ENCODE data around the gene MLLT3.

The MLLT3 gene

DNA sequence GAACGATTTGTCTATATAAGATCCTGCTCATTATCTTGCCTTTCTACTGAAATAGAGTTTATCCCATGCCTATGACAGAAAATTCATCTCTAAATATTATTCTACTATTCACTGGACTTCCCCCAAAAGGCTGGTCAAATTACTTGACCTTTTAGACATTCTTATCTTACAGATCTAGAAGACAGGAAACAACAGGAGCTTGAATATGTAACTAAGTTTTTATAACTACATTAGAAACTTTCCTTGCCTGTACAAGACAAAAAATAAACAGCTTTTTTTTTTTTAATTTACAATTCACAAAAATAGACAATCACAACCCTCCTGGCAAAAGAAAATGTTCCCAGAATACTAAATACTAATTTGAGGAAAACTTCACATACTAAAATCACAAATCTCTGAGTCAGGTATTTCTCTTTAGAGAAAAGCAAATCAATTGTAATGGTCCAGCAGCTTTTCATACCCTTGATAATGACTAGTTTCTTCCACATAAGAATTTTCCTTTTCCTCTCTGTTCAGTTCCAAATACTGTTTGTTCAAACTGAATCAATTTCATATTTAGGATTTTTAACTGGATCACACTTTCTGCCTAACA, 68.6 kb downstream of the MLLT3 start:
- no peak for DNase-seq

DNA sequence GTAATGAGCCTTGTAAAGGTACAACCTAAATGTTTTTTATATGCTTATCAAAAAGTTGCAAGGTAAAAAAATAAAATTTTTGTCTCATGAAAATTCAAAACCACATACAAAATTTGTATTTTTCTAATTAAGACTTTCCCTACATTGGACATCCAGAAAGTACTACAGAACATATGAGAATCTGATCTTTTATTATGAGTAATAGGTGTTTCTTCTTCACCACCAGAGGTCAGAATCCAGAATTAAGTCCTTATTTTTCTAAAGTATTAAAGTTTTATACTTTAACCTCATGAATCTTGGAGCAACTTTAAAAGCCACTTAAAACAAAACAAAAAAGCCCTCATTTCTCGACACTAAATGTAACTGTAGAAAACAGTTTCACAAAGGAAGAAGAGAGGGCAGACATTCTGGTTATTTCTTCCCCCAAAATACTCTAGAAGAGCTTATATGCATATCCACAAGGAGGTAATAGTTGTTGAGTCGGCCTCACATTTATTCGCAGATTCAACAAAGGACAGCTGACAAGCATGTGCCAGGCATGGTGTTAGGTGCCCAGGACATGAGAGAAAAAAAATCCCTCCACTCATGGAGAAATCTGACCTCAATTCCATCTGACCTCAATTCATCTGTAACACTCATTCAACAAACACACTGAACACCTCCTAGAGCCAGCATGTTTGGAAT, 69.3 kb downstream of the MLLT3 start:
- DNase-seq: no peak

DNA sequence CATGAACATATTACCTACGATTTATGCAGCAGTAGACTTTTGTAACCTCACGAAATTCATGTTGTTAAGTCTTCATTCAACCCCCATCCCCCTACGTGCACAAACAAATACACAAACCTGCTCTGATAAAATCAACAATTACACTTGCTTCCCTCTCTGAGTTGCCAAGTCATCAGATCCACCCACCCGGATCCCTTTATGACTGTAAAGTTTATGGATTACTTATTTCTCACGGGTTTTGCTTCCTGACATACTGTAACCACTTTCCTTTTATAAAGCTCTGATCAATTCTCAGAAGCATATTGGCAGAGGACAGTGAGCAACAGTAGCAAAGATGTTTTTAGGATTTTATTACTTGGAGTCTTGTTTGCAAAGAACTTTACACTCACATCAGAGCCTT, 70.5 kb downstream of the MLLT3 start:
- DNase-seq: peak; percentile 32

DNA sequence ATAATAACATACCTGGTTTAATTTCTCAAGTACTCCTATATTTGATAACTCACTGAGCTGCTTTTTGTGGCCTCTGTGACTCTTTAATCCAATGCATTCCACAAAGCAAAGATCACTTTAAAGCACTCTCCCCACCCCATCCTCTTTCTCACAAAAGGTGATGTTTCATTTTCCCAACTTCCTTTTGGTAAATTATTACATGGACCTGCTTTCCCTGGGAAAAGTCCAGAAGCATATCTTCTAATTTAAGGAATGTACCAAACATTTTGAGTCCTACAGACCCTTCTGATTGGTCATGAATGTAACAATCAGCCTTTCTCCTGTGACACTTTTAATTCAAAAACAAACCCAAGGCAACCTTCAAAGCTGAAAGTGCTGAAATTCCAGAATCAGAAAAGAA, 71.1 kb downstream of the MLLT3 start:
- DNase-seq: no peak

DNA sequence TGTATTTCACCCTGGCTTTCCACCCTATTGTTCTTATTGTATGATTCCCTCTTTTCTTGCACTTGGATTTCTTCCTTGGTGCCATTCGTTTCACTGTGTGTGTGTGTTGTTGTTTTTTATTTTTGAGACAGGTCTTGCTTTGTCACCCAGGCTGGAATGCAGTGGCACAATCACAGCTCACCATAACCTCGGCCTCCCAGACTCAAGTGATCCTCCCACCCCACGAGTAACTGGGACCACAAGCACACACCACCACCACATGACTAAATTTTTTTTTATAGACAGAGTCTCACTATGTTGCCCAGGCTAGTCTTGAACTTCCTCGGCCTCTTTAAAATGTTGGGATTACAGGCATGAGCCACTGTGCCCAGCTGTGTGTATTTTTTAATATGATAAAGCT, 72.0 kb downstream of the MLLT3 start:
- no peak for DNase-seq

DNA sequence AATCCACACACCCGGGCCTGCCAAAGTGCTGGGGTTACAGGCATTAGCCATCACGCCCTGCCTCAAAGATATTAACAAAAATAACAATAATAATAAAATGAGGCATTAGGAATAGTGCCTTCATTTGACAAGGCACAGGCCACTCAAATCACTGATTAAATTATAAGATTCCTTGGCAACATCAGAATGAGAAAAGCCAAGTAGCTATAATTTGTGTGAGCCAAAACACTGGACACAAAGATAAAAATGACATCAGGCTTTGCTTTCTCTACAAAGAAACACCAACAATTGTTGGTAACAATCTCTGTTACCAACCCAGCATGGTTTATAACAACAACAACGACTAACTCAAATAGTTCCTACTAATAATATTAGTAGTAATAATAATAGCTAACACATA, 73.2 kb downstream of the MLLT3 start:
- DNase-seq: no peak

DNA sequence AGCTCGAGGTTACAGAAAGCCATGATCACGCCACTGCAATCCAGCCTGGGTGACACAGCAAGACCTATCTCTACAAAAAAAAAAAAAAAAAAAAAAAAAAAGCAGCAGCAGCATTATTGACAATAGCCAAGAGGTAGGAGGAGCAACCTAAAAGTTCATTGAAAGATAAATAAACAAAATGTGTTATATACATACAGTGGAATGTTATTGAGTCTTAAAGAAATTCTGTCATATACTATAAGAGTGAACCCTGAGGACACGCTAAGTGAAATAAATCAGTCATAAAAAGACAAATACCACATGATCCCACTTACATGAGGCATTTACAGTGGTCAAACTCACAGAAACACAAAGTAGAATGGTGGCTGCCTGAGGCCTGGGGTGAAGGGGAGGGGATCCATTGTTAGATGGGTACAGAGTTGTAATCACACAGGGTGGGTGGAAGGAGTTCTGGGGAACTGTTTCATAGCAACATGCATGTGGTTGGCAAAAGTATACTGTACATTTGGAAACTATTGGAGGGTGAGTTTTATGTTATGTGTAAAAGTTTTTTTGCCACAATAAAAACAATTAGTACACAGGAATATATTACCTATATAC, 77.2 kb downstream of the MLLT3 start:
- no peak for DNase-seq

DNA sequence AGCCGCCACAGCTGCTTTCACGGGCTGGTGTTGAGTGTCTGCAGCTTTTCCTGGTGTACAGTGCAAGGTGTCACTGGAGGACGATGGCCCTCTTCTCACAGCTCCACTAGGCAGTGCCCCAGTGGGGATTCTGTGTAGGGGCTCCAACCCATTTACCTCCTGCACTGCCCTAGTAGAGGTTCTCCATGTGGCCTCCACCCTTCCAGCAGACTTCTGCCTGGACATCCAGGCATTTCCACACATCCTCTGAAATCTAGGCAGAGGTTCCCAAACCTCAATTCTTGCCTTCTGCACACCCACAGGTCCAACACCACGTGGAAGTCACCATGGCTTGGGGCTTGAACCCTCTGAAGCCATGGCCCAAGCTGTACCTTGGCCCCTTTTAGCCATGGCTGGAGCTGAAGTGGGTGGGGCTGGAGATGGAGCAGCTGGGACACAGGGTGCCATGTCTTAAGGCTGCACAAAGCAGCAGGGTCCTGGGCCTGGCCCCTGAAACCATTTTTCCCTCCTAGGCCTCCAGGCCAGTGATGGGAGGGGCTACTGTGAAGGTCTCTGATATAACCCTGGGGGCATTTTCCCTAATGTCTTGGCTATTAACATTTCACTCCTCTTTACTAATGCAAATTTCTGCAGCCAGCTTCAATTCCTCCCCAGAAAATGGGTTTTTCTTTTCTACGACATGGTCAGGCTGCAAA, 82.0 kb downstream of the MLLT3 start:
- DNase-seq: no peak

DNA sequence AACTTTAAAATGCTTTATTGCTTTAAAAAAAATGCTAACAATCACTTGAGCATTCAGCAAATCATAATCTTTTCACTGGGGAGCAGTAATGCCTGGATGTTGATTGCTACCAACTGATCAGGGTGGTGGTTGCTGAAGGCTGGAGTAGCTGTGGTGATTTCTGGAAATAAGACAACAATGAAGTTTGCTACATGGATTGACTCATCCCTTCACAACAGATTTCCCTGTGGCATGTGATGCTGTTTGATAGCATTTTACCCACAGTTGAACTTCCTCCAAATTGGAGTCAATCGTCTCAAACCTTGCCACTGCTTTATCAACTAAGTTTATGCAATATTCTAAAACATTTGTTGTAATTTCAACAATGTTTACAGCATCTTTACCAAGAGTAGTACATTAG, 83.3 kb downstream of the MLLT3 start:
- no peak for DNase-seq

DNA sequence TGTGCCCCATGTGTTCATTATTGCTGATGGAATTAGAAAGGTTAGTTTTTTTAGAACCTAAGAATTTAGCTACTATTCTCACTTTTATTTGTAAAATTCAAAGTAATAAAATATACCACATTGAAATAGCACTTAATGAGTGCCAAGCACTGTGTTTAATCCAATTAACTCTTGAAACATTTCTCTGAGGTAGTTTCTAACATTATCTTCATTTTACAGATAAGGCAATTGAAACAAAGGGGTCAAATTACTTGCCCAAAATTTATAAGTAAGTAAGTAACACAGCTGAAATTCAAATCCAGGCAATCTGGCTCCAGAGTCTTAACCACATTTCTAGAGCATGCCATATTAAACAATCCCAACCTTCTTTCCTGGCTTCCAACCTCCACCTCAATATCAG, 84.2 kb downstream of the MLLT3 start:
- DNase-seq: no peak

DNA sequence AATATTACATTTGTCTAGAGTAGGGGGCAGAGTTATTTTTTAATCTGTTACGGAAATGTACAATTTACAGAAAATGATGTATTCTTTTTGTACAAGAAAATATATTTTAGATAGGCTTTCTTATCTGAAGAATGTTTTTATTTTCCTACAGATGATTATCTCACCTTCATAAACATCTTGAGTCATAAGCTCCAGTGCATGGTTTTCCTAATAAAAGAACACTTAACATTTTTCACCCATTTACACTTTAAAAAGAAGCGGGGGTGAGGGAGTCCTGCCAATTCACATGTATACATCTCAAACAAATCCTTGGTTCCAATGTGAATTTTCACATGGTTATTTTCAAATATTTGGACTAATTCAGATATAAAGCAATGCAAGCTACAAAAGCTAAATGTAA, 85.0 kb downstream of the MLLT3 start:
- DNase-seq: no peak

DNA sequence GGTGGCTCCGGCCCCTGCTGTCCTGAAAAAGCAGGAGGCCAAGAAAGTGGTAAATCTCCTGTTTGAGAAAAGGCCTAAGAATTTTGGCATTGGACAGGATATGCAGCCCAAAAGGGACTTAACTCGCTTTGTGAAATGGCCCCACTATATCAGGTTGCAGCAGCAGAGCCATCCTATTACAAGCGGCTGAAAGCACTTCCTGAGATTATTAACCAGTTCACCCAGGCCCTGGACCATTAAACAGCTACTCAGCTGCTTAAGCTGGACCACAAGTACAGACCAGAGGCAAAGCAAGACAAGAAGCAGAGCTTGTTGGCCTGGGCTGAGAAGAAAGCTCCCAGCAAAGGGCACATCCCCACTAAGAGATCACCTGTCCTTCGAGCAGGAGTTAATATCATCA, 89.7 kb downstream of the MLLT3 start:
- DNase-seq: no peak

DNA sequence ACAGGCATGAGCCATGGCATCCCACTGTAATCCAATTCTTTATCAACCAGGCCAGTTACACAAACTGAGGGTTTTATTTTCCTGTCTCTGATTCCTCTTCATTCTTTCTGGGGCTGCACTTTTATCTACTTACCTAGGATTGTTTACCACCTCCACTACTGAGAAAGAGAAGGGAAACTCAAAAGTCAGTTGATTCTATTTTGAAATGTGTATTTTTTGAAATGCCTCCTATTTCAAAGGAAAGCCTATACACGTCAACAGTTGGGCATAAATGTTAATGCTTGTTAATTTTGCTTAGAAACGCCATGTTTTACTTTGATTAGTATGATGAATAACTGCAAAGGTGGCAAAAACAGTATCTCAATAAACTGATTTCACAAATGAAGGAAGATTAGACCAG, 92.5 kb downstream of the MLLT3 start:
- no peak for DNase-seq

DNA sequence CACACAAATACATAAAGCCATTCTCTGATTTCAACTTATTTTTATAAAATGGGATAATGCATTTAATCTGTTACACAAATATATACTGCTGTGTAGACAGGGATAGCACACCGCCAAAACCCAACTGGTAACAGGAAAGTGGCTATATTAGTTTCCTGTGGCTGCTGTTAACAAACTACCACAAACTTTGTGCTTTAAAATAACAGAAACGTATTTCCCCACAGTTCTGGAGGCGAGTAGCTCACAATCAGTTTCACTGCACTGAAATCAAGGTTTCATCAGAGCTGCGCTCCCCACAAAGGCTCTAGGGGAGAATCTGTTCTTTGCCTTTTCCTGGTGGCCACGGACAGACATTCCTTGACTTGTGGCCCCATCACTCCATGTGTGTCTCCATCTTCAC, 94.0 kb downstream of the MLLT3 start:
- no peak for DNase-seq

DNA sequence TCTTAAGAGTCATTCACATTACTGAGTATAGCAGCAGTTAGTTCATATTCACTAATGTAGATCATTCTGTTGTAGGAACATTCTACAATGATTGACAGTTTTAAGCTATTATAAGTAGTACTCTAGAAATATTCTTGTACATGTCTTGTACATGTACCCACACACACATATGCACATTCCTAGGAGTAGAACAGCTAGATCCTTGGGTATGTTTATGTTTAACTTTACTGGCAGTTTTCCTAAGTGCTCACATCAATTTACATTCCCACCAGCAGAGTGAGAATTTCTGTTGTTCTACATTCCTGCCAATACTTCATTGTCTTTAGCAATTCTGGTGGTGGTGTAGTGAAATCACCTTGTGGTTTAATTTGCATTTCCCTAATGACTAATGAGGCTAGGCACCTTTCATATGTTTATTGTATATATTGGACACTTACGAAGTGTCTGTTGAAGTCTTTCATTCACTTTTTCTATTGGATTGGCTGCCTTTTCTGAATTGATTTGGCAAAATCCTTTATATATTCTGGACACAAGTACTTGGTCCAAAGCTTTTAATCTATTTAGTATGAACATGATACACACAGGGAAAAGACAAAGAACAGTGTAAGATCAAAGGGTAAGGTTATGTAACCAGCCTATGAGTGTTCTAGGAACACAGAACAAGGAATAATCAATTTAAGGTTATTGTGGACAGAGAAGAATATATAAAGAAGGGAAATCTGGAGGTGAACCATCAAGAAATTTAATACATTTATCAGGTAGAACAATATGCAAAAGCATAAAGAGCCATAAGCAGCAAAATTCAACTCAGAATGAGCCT, 95.6 kb downstream of the MLLT3 start:
- DNase-seq: no peak

DNA sequence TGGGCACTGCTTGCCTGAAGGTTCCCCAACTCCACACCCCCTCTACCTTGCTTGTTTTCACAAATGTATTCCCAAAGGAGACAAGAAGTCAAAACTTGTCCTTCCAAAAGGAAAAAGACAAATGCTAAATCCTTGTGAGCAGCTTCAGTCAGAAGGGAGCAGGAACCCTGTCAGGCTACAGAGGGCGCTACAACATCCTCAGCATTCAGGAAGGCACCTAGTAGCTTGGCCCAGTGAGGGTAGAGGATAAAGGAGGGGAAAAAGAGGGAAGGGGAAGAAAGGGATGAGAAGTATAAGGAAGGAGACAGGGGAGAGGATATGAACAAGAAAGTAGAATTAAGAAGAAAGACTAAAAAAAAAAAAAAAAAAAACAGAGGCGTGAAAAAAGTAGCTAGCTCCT, 97.5 kb downstream of the MLLT3 start:
- no peak for DNase-seq

DNA sequence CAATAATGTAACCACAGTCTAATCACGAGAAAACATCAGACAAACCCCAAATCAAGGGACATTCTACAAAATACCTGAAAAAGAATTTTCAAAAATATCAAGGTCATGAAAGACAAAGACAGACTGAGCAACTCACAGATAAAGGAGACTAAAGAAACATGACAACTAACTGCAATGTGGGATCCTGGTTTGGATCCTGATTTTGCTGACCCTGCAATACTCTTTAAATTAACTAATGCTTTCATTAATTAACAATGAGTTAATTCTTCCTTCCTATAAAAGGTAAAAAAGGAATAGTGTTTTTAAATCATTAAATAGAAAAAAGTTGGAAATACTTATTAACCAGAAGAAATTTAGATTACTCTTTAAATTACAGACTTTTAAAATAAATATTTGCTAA, 103.6 kb downstream of the MLLT3 start:
- DNase-seq: no peak

DNA sequence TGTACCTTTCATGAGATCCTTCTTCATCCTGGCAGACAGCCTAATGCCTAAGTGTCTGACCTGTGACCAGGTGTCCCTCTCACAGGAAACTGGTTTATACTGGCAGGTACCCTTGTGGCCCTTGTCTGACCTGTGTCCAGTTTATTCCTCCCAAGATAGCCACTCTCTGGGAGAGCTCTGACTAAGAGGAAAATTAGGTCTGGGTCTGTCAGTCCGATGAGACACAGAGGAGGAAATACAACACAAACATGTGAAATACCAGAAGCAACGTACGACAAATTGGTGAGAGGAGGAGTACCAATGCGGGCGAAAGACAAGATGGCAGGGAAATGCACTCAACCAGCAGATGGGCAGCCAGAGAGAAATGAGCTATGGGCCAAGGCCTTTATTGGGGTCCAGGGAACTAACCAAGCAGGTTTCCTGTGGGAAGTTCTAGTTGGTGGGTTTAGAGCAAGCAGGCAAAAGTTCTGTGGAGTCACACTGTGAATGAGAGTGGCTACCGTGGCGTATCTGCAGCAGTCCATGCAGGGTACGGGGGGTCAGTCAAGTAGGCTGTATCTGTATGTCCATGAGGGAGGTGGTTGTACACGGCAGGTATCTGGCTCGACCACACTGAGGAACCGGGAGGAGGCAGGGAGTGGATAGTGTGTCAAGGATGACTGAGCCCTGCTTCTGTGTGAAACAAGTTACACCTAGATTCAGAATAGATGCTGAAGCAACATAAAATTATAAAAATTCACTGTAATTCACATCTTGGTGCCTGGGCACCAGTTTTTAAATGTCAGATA, 109.0 kb downstream of the MLLT3 start:
- no peak for DNase-seq

DNA sequence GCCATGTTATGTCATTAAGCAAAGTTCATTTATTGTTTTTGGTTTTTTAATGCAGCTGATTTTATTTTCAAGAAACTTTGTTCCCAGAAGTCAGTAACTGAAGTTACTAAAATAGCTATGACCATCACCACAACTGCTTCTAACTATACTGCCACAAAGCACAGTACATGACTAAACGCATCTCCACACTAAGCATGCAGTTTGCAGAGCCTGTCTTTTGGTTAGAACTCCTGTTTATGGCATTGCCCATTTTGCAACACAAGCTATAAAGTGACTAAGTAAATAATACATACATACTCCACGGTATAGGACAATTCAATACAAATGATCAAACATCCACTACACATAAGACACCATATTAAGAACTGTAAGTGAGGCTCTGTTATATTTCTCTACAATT, 109.7 kb downstream of the MLLT3 start:
- DNase-seq: no peak

DNA sequence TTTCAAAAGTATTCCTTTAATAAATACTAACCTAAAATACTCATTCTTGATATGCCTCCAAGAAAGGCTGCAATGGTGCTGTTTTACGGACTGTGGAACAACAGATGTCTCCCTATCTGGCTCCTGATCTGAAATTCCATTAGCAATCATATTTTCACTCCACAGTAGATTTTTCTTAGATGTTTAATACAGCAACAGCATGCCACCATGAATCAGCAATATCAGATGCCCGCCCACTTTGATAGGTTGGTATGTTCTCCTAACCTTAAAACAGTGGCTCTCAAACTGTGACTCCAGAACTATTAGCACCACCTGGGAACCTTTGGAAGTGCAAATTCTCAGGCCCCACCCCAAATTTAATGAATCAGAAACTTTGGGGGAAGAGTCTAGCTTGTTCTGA, 110.2 kb downstream of the MLLT3 start:
- DNase-seq: no peak

DNA sequence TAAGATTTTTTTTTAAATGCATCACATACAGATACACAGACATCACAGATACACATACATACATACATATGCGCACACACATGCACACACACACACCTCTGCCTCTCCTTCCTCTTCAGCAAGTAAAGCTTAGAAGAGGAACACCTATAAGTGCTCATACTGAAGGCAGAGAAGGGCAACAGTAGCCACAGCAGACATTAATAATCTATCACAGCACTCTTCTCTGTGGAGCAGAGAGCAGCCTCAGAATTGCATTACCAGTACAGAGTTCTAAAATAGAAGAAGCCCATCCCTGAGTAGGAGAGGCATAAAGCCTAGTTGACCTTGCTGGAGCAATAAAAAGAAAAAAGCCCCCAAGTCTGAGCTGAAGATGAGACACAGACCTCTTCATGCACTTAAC, 110.6 kb downstream of the MLLT3 start:
- no peak for DNase-seq

DNA sequence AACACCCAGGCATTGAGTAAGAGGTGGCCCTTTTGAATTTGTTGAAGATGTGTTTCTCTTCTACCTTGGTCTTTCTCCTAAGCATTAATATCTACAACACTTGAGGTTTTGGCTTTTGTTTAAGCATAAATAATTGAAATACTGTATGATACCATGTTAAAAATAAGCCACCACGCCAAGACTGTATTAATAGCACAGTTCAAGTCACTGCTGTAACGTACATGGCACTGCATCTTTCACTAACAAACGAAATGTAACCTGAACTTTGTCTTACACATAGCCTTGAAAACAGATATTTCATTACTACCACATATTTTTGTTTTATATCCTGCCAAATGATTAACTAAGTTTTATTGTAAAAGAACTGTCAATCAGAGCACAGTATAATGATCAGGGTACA, 112.8 kb downstream of the MLLT3 start:
- DNase-seq: no peak

DNA sequence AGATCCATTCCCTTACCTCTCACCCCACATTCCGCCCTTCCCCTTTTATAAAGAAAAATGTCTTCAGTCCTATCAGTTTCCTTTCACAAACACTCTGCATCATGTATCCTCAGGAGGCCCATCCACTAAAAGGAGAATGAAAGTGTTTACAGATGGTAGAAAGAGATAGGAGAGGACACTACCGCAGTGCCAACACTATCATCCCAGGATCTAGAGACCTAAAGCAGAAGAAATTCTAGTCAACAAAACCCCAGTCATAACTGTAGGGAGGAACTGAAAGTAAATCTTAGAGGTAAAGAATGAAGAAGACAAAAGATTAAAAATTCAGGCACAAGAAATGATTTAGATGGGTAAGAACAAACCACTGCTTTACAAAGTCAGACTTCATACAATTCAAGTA, 114.1 kb downstream of the MLLT3 start:
- no peak for DNase-seq
